ENCODE data around the gene DPP3. TPM values are rescaled to one million over a fixed set of nuclear protein-coding genes. Genes with fewer than 3 reads are reported as not detected.
"Not testable (repeated sequence)": the region's sequence is repeated elsewhere in the genome, so short reads cannot be mapped to it uniquely, and the experiment has no call there.

The DPP3 gene
- total RNA-seq, 1 donor from 2014 or later = 26.5 TPM

DNA sequence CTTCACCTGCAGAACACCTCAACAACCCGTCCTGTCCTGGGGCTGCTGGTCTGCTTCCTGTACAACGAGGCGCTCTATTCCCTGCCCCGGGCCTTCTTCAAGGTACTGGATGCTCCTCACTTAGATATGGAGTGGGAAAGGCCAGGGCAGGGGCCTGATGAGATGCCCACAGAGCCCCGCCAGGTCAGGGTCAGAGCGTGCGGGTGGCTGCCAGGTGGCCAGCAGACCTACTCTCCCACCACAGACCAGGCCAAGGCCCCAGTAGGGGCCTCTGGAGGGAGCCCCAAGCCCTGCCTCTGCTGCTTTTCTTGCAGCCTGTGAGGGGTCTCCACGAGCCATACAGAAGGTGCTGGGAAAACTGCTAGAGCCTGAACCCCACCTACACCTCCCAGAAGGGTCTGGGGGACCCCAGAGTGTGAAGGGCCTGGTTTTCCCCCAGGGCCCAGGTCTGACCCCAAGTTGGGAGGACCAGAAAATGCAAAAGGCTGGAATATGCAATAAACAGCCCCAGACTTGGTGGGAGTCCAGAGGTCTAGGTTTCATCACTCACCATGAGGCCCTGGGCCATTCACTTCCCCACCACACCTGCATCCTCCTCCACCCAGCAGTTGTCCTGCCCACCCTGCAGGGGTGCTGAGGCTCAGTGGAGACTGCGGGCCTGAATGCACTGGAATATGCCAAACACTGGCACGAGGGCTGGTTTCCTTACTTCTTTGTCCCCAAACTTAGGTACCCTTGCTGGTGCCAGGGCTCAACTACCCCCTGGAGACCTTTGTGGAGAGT is 50.9 kb downstream of the DPP3 start:
- no peak for DNase-seq (ENCODE audit: low spot score)

DNA sequence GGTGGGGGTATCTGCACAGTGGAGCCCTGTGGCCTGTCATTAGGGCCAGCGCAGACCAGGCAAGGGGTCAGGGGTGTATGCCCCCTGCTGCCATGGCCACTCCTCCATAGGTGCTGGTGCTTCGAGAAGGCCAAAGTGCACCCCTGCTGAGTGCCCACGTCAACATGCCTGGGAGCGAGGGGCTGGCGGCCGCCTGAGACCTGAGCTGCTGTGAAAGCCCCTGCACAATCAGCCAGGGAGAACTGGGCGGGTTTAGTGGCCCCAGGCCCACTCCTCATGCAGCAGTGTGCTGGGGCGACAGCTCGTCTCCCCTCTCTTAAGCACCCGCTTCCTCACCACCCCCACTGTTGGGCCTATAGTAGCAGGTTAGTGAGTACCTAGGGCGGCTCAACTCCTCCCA is 51.6 kb downstream of the DPP3 start:
- no peak for DNase-seq (ENCODE audit: low spot score)

DNA sequence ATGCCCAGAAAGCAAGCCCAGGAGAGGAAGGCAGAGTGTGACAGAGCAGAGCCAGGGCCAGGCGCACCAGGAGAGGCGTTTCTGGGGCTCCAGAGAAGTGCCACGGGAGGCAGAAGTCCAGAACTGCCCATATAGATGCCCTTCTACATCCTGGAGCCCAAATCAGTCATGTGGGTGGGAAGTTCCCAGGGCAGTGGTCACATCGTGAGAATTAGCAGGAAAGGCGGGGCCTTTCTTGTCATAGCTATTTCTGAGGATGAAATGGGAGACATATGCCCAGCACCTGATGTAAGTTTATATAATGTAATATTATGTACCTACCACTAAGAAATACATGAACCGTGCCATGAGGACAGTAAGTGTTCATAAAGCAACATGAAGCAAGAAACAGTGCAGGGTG is 52.5 kb downstream of the DPP3 start:
- DNase-seq (ENCODE audit: low spot score) = no peak

DNA sequence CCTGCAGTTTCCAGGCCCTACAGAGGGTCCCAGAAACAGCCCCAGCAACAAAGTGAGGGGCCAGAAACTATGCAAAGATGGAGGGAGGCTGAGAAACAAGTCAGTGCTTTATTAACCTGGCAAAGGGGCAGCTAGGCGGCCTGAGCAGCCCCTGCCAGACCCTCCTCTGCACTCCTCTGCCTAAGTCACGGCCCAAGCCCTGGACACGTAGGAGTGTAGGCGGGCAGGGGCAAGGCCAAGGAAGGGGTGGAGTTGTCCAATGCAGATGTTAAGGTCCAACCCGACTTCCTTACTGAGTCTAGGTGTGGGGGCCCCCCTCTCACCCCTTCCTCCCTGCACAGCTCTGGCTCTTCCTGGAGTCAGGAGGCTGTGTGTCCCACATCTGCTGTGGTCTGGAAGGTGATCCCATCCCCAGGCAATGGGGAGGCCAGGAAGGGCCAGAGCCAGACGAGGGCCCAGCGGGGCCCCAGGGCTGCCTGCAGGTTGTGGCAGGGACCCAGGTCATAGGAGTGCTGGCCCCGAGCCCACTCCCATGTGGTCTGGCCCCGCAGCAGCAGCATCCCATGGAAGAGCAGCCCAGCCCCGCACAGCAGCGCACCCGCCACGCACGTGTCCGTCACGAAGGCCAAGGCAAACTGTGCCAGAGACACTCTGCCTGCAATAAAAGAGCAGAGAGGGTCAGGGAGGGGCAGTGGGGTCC is 59.1 kb downstream of the DPP3 start:
- DNase-seq (ENCODE audit: low spot score) = no peak

DNA sequence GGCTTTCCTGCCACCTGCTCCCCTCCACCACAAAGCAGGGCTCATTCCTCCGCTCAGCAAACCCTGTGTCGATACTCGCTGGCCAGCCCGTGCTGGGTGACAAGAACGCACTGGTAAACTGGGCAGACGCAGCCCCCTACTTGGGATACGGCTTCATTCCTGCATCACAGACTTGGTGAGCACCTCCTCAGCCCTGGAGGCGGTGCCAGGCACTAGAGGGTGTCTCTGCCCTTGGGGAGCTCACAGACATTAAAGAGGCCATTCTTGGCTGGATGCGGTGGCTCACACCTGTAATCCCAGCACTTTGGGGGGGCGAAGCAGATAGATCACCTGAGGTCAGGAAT is 59.6 kb downstream of the DPP3 start:
- no peak for DNase-seq (ENCODE audit: low spot score)

DNA sequence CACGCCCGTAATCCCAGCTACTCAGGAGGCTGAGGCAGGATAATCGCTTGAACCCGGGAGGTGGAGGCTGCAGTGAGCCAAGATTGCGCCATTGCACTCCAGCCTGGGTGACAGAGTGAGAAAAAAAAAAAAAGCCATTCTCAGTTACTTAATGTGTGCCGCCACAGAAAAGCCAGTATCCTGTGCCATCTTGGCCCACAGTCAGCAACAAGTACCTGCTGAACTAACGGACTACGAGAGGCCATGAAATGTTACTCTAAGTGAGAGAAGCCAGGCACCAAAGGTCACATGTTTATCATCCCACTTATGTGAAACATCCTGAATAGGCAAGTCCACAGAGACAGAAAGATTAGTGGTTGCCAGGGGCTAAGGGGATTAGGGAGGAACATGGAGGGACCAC is 60.4 kb downstream of the DPP3 start:
- DNase-seq (ENCODE audit: low spot score) = not testable (repeated sequence)

DNA sequence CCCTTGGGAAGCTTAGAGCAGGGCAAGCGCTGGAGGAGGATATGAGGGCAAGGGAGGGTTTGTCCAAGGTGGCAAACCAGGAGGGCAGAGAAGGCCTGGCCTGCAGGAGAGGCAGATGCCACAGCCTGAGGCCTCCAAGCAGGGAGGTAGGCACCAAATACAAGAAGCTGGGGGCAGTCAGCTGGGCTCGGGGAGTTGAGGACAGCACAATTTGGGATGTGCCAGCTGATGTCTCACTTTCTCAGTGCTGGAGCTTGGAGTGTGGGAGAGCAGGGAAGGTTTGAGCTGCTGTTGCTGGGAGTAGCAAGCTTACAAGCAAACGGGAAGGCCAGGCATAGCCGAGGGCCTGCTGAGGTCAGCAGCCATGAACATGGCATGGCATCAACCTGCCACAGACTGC is 61.7 kb downstream of the DPP3 start:
- no peak for DNase-seq (ENCODE audit: low spot score)

DNA sequence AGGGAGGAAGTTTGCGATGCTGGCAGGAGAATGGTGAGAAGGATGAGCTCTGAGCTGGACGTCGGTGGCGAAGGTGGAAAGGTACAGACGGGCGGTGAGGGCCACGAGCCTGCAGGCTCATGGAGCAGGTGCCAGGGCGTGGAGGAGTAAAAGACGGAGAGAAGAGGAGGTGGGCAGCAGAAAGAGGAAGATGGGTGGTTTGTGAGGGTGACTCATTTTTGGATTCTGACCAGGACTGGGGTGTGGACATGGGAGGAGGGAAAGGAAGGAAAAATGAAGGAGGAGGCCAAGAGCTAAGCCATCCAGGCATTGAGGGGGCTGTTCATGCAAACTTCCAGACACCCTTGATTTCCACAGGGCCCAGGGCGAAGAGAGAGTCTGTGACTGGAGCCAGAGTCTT is 62.1 kb downstream of the DPP3 start:
- no peak for DNase-seq (ENCODE audit: low spot score)

DNA sequence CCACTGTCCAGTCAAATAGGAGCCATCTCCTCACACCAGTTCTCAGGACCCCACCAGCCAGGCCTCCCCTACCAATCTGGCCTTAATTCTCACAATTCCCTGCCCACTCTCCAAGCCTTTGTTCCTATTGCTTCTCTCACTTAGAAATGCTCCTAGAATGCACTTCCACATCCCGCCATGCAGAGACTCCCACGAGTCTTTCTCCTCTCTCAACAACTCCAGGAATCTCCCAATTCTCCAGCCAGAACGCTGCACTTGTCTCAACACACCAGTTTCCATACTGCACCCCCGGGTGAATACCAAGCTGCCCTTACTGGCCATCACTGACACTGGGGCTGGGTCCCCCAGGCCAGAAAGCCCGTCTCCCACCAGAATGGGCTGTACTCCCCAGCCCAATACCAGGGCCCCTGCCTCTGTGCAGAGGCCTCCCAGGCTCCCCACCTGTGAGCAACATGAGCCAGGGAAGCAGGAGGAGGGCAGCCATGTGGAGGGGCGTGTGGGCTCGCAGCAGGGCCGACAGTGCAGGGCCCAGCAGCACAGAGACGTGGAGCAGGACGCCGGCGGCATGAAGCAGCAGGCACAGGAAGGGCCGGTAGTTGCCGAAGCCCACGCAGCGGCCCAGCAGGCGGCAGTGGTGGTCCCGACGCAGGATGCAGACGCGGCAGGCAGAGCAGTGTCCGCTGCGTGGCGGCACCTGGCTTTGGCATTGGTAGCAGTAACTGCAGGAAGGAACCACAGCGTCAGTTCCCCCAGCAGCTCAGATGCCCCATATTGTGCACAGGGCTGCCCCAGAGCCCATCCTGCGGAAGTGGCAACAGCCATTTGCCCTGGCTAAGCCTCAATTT is 63.3 kb downstream of the DPP3 start:
- DNase-seq (ENCODE audit: low spot score) = no peak

DNA sequence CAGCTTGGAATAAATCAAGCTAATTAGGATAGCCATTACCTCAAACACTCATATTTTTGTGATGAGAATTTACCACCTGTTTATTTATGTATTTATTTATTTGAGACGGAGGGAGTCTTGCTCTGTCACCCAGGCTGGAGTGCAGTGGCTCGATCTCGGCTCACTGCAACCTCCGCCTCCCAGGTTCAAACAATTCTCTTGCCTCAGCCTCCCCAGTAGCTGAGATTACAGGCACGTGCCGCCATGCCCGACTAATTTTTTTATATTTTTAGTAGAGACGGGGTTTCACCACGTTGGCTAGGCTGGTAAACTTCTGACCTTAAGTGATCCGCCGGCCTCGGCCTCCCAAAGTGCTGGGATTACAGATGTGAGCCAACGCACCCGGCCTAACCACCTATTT is 64.7 kb downstream of the DPP3 start:
- DNase-seq (ENCODE audit: low spot score) = not testable (repeated sequence)

DNA sequence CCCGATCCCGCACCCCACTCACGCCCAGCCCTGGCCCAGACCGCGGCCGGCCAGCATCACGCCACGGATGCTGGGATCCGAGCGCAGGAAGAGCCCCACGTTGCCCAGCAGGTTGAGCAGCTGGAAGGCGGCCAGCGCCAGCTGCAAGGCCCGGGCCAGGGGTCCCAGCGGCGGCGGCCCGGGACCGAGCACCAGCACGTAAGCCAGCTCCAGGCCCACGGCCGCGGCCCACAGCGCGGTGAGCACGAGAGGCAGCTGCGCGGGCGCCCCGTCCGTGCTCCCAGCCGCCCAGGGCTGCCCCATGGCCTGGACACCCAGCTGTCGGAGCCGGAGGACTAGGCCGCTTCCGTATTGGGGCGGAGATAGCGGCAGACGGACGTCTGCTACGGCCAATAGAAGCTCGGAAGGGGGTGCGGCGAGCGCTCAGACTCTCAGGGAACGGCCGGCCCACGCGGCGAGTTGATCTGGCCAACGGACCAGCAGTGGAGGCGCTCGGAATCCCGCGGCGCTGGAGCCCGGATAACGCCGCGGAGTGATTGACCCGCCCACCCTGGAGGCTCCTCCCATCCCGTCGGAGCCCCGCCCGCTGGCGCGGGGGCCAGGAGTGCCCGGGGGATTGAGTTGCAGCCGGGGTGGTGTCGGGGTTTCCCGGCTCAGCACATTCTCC is 65.6 kb downstream of the DPP3 start, which contains the start of gene ZDHHC24:
TSS of gene ZDHHC24 (minus strand) at position 348 of the 667 bp plus-strand sequence. CDS start at position 303, 45 bp downstream.
- DNase-seq (ENCODE audit: low spot score) = peak; percentile 99

DNA sequence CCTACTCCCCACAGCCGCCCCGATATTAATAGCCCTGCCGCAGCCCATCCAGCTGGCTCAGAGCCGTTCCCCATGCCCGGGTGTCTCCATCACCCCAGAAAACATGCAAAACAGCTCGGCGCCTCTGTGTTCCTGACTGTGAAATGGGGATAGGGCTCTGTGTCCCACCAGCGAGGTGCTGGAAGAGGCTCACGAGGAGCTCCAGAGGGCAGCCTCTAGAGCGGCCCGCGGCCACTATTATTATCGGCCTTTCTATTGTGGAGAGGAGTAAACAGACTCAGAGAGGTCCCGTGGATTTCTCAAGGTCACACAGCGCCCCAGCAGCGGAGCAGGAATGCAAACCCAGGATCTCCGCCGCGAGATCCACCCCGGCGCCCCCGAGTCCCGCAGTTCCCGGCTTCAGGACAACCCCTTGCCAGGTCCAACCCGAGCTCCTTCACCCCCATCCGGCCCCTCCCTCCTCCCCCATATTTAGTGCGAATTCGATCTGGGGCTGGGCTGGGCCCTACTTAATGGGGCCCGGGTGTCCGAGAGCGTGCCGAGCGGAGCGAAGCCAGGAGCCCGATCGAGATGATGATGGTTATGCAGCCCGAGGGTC is 66.2 kb downstream of the DPP3 start, which contains the start of gene ACTN3:
TSS of gene ACTN3 (plus strand) at position 536 of the 598 bp plus-strand sequence. CDS start at position 571, 35 bp downstream.
- DNase-seq (ENCODE audit: low spot score) = no peak

DNA sequence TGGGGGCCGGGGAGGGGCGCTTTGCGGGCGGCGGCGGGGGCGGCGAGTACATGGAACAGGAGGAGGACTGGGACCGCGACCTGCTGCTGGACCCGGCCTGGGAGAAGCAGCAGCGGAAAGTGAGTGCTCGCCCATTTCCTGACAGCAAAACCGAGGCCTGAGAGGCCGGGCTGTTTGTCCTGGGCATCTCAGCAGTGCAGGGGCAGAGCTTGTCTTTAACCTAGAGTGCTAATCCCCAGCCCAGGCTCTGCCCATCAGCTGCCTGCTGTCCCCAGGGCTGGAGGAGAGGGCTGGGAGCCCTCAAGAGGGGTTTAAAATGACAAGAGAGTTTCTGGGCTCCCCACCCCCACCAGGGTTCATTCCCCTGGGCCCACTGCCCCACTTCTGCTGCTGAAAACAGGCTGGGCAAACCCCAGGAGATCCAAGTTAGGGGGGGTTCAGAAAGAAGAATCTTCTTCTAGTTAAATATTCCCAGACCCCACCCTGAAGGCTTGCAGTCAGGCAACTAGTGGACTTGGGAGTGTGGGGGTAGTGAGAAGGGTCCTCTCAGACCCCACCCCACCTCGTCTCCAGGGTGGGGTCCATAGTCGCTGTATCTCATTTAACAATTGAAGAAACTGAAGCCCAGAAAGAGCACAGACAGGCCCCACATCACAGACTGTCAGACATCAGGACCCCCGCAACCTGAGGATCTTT is 66.9 kb downstream of the DPP3 start:
- DNase-seq (ENCODE audit: low spot score) = no peak

DNA sequence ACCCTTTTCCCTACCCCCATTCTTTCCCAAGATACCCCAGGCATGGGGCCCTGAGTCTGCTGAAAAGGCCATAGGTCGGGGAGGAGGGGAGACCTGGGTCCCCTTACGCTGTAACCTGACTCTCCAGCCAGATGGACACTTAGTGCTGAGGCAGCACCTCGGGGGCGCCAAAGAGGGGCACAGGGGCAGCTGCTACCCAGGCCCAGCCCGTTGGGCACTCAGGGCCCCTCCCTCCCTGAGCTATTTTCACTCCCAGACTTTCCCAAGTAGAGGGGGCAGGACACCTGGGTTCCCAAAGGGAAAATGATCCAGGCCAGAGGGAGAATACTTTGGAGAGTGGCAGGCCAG is 67.4 kb downstream of the DPP3 start:
- DNase-seq (ENCODE audit: low spot score) = no peak

DNA sequence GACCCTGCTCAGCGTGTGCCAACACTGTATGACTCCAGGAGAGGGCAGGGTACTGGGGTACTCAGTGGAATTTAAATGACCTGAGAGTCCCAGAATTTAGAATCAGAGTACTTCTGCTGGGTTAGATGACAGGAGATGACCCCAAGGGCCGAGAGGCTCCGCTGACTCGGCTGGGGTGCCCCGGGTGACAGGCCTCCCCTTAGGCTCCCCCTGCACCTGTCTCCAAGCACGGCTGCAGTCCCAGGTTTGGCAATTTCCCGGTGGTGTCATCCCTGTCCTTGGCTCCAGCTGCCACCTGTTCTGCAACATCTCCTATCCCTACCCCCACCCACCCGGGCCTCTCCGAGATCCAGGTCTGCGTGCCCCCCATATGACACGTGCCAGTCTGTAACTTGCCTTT is 67.8 kb downstream of the DPP3 start:
- DNase-seq (ENCODE audit: low spot score) = no peak

DNA sequence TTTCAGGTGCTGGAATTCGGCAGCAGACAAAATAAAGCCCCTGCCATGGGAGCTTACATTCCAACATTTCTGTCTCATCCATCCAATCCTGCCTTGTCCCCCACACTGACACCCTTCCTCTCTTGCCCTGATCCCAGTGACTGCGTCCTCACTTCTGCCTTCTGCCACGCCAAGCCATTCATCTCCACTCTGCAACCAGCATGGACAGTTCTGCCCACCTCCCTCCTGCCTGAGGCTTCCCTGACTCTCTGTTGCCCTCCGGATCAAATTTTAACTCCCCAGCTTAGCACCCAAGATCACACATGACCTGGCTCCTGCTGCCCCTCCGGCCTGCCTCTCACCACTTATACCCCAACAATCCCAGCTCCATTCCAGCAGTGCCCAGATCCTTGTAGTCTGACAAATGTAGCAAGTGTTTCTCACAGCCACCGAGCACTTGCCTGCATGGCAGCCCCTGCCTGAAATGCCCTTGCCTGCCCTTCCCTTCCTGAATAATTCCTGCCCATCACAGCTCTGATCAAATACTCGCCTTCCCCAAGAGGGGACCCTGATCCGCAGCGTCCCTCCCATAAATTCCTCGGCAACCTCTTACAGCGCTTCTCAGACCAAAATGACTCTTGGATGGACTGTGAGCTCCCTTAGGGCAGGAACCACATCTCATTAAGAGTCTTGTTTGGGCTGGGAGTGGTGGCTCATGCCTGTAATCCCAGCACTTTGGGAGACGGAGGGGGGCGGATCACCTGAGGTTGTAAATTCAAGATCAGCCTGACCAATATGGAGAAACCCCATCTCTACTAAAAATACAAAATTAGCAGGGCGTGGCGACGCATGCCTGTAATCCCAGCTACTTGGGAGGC is 68.8 kb downstream of the DPP3 start:
- no peak for DNase-seq (ENCODE audit: low spot score)

DNA sequence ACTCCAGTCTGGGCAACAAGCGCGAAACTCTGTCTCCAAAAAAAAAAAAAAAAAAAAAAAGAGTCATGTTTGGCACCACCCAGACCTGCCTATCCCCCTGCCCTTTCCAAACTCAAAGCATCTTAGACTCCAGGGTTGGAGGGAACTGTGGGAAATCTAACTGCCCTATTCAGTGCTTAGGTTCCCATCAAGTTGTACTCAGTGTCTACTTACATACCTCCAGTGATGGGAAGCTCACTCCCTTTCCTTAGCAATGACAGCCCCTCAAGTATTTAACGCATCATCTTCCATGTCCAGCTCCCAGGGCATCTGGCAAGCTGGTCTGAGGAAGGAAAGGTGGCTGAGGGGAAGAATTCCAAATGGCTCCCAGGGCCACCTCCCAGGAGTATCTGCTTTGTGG is 69.5 kb downstream of the DPP3 start:
- no peak for DNase-seq (ENCODE audit: low spot score)

DNA sequence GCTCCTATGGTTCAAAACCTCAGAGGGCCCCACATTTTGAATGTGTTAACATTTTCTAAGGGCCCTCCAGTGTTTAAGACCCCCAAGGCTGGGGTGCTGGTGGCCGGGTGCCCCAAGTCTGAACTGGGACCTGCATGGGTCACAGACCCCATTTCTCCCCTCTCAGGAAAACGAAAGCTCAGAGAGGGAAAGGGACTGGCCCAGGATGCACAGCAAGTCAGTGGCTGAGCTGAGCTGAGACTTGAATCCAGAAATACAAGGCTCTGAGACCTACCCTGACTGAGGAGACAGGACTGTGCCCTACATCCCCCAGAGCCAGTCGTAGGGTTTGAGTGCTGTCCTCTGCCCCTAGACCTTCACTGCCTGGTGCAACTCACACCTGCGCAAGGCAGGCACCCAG is 70.7 kb downstream of the DPP3 start:
- no peak for DNase-seq (ENCODE audit: low spot score)

DNA sequence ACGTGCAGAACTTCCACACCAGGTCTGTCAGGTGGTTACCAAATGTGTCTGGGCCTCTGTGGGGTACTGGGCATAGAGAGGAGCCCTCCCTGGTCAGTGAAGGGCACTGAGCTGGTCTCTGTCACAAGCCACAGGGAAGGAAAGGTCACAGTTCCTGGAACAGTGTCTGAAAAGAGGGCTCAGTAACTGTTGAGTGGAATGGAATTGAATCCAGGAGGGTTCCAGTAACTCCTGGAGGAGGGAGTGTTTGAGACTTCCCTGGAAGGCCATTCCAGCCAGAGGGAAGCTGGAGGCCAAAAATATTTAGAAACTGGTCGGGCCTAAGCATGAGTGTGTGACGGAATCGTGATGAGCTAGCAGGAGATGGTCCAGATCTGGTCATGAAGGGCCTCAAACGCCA is 74.4 kb downstream of the DPP3 start:
- DNase-seq (ENCODE audit: low spot score) = no peak

Data from mesenteric fat pad (tissue), 1 donor.